ENCODE results near the gene KCNA5.

- TF ChIP-seq, protein P1, sequence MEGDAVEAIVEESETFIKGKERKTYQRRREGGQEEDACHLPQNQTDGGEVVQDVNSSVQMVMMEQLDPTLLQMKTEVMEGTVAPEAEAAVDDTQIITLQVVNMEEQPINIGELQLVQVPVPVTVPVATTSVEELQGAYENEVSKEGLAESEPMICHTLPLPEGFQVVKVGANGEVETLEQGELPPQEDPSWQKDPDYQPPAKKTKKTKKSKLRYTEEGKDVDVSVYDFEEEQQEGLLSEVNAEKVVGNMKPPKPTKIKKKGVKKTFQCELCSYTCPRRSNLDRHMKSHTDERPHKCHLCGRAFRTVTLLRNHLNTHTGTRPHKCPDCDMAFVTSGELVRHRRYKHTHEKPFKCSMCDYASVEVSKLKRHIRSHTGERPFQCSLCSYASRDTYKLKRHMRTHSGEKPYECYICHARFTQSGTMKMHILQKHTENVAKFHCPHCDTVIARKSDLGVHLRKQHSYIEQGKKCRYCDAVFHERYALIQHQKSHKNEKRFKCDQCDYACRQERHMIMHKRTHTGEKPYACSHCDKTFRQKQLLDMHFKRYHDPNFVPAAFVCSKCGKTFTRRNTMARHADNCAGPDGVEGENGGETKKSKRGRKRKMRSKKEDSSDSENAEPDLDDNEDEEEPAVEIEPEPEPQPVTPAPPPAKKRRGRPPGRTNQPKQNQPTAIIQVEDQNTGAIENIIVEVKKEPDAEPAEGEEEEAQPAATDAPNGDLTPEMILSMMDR (IDR thresholded peaks at IDR 0.05; ENCODE audit: insufficient read depth, low read length) = no peak
- TF ChIP-seq GABPA (IDR thresholded peaks at IDR 0.05; ENCODE audit: low read depth) (no peak), REST (IDR thresholded peaks at IDR 0.05; ENCODE audit: insufficient replicate concordance, low read depth) (no peak), SPI1 (IDR thresholded peaks at IDR 0.05; ENCODE audit: borderline replicate concordance, low read depth) (no peak)
Measured at GRCh38 chr12:5085896-5086295, 42.2 kb downstream of the KCNA5 start.

Measured in HL-60 (cell line).